Measurements from ENCODE around the gene MYH14. TPM values are rescaled to one million over a fixed set of nuclear protein-coding genes. Genes with fewer than 3 reads are reported as not detected.
A peak's percentile ranks its signal among the peaks of the same experiment; 100 is the strongest.

Gene MYH14
- total and polyA plus RNA-seq, 10 of the 15 experiments (the other 5 are each of a cell fraction or from before 2014, with no cell fraction given) = 0.06 to 0.69 (median 0.15) TPM; not detected in 4

GRCh38 chr19:50329146-50329925 is 125.9 kb downstream of the MYH14 start, which contains the start of gene KCNC3:
Gene KCNC3 (minus strand): TSS chr19:50329377. CDS start chr19:50329082, 295 bp downstream.
- ATAC-seq (peak; percentile 78), FAIRE-seq (peak; percentile 99), DNase-seq (ENCODE audit: low read depth, low spot score) (peak; percentile 83)
- intact Hi-C loops (cut with micrococcal nuclease; ENCODE audit: unreplicated experiment) = no loop called here
- ChIA-PET SMC1A (ENCODE audit: uncharacterized antibody, unreplicated experiment) (interaction anchor here (0.8 to 1.9 kb wide), 6 partner anchors 9 to 74 kb away, joined by 3 to 20 read pairs (median 4); no protein-coding TSS in a partner anchor), CTCF (interaction anchor here (0.6 to 1.6 kb wide), 11 partner anchors 9 to 181 kb away, joined by 3 to 5 read pairs (median 4); partner anchors contain the start of gene NR1H2), POLR2A (interaction anchor here (0.6 to 2.1 kb wide), 13 partner anchors 8 to 1453 kb away, joined by 3 to 38 read pairs (median 4); partner anchors contain the start of gene AP2A1), RAD21 (ENCODE audit: unreplicated experiment) (interaction anchor here (0.6 to 2.1 kb wide), 22 partner anchors 11 to 491 kb away, joined by 3 to 36 read pairs (median 4); no protein-coding TSS in a partner anchor)
- in situ Hi-C loops (cut with MboI) = loop anchor here (25.0 kb wide), 1 partner anchor 1033 kb away; the partner anchor contains the start of genes CLDND2, ETFB and NKG7
- no peaks in the 10 kb centered on the region; the same call in 2 of the 3 replicates for H3K9me3 ChIP-seq (replicated peaks; ENCODE audit: control insufficient read depth, insufficient read depth, low read length)
- H3K79me2 ChIP-seq (ENCODE audit: control insufficient read depth, insufficient read depth, low read length) = no peaks in the 10 kb centered on the region
- peak within 1 kb of the TSS; percentile 50 for H2AFZ ChIP-seq (ENCODE audit: control insufficient read depth, low read depth, low read length)
- 1% methylated on average over 31 of the region's 43 CpGs for WGBS (ENCODE audit: insufficient coverage, insufficient replicate concordance, low lambda C conversion rate, missing lambda C conversion rate)
- BruUV-seq (replicated peaks) = no TSS peak
- peaks cover 0 to 4% of the 10 kb centered on the region in 2 experiments; a peak in 3 of 4 replicates for H3K36me3 ChIP-seq (ENCODE audit: control insufficient read depth in 2 of 2, insufficient read depth in 2 of 2, low read length in 1 of 2)
- H3K27ac ChIP-seq (ENCODE audit: control insufficient read depth, insufficient read depth) = peak within 1 kb of the TSS; percentile 58
- peaks cover 36% of the 10 kb centered on the region for H3K4me1 ChIP-seq (ENCODE audit: control insufficient read depth, insufficient read depth, low read length)
- peak within 1 kb of the TSS; percentile 95 for H3K4me2 ChIP-seq (ENCODE audit: control insufficient read depth, insufficient read depth)
- H3K9ac ChIP-seq (ENCODE audit: control insufficient read depth, insufficient read depth, low read length) = peak within 1 kb of the TSS; percentile 52; the same call in 1 of the 2 replicates
- peak within 1 kb of the TSS; percentile 66 for H3K4me3 ChIP-seq
- peaks cover 2 to 16% of the 10 kb centered on the region in 2 experiments; a peak in 3 of 4 replicates for H3K27me3 ChIP-seq (replicated peaks in 1 of 2; ENCODE audit: control insufficient read depth in 2 of 2, insufficient read depth in 2 of 2, low read length in 1 of 2)
- peaks cover 4% of the 10 kb centered on the region; the same call in 1 of the 2 replicates for H4K20me1 ChIP-seq (ENCODE audit: control insufficient read depth, insufficient read depth)
- TF ChIP-seq ESRRA (IDR thresholded peaks at IDR 0.05; ENCODE audit: low read length) = no peak
- TF ChIP-seq JUND (IDR thresholded peaks at IDR 0.05; ENCODE audit: low read depth, low read length) = no peak
- peak; percentile 92 for TF ChIP-seq POLR2A (IDR thresholded peaks at IDR 0.05; ENCODE audit: low read depth, low read length)
- 0 out of 2 replicates have a peak, but pooled peaks have one; percentile 10 for TF ChIP-seq PRDM15 (CRISPR knock-in tag; IDR thresholded peaks at IDR 0.05)
- no peak for TF ChIP-seq RFX5 (IDR thresholded peaks at IDR 0.05; ENCODE audit: low read depth, low read length)
- no peak for TF ChIP-seq NKRF (conservative IDR thresholded peaks at IDR 0.05)
- peak; percentile 45; the same call in 1 of the 2 replicates for TF ChIP-seq TAF1 (IDR thresholded peaks at IDR 0.05; ENCODE audit: borderline replicate concordance, low read depth, low read length)
- TF ChIP-seq SREBF2 (IDR thresholded peaks at IDR 0.05; ENCODE audit: low read length) = no peak
- no peak for TF ChIP-seq ZNF622 (IDR thresholded peaks at IDR 0.05)
- no peak for TF ChIP-seq ZNF24 (IDR thresholded peaks at IDR 0.05)
- peak; percentile 16; the same call in 1 of the 3 replicates for TF ChIP-seq POU2F2 (IDR thresholded peaks at IDR 0.05; ENCODE audit: borderline replicate concordance, low read depth, low read length)
- peak; percentile 44 for TF ChIP-seq SP1 (IDR thresholded peaks at IDR 0.05; ENCODE audit: low read depth, low read length)
- TF ChIP-seq PML (IDR thresholded peaks at IDR 0.05; ENCODE audit: low read length) = peak; percentile 42; the same call in 1 of the 2 replicates
- no peak for TF ChIP-seq POLR2AphosphoS2 (IDR thresholded peaks at IDR 0.05; ENCODE audit: low read depth, low read length)
- TF ChIP-seq SMC3 (IDR thresholded peaks at IDR 0.05; ENCODE audit: borderline replicate concordance, low read length) = no peak
- peak; percentile 56; the same call in 1 of the 2 replicates for TF ChIP-seq CBFB (IDR thresholded peaks at IDR 0.05; ENCODE audit: low read depth)
- TF ChIP-seq CHD2 (IDR thresholded peaks at IDR 0.05; ENCODE audit: borderline replicate concordance, low read depth, low read length) = no peak
- TF ChIP-seq RUNX3 (IDR thresholded peaks at IDR 0.05; ENCODE audit: low read length) = peak; percentile 40; the same call in 1 of the 2 replicates
- TF ChIP-seq SREBF1 (IDR thresholded peaks at IDR 0.05; ENCODE audit: low read length) = no peak
- no peak for TF ChIP-seq PAX5 (IDR thresholded peaks at IDR 0.05; ENCODE audit: borderline replicate concordance, low read depth, low read length)

Data from GM12878 (cell line).